PFSK-1 (cell line): ENCODE data around the gene DIS3.

Experiments
- FOXP2 ChIP-seq: optimal IDR thresholded peaks from 2 replicates; pipeline ENCODE3; 2011; ENCODE audit warnings: borderline replicate concordance, control low read depth, inconsistent platforms; ENCODE audit not compliant: insufficient read depth; ENCODE audit errors: extremely low read length, extremely low read depth
- POLR2AphosphoS5 ChIP-seq: IDR thresholded peaks from 2 replicates; pipeline ENCODE4 v1.6.1; 2012; ENCODE audit warnings: low read depth, mild to moderate bottlenecking, control low read depth, low read length, moderate library complexity
- SIN3A ChIP-seq: IDR thresholded peaks from 2 replicates; pipeline ENCODE4 v1.6.1; 2012; ENCODE audit warnings: mild to moderate bottlenecking, low read length, moderate library complexity, borderline replicate concordance; ENCODE audit not compliant: insufficient read depth
- TAF1 ChIP-seq: IDR thresholded peaks from 2 replicates; pipeline ENCODE4 v1.6.1; 2012; ENCODE audit warnings: low read length, control low read depth, borderline replicate concordance; ENCODE audit not compliant: insufficient read depth
- TF ChIP-seq, protein P1 (sequence below), 2 experiments: IDR thresholded peaks; 2 replicates each; pipeline versions ENCODE4 v1.6.1 to v1.8.0; 2011 to 2012; ENCODE audit warnings: low read depth in 2 of 2, low read length in 2 of 2, control low read depth in 1 of 2, inconsistent platforms in 1 of 2, mild to moderate bottlenecking in 1 of 2, moderate library complexity in 1 of 2; ENCODE audit not compliant: insufficient read depth in 1 of 2

Gene DIS3

DNA sequence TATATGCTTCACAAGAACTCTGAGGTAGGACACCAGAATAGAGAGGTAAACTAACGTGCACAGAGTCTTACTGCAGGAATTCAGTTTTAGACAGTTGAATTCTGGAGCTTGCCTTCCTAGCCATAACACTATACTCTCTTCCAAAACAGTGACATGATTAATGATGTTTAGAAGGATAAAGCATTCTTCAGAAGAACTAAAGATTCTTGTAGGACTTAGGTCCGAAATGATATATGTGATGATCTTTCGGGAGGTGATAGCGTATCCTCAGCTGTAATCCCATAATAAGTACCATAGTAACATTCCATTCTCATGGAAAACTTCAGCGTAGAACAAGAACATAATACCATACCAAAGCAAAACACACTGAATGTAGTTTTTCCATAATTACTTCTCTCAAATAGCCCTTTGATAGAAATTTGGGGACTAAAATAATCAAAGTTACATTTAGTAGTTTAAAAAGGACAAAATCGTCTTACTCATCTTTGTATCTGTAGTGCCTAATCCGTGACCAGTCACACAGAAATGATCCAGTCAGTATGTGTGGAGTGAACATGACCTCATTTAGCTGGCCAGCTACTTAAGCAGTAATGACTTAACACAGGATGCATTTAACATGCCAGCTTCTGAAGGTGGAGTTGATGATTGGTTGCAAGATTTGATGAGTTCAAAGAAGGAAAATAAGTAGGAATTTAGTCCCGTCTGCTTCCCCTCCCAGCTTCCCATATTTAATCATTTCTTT, 38.6 kb upstream of the DIS3 start:
- TF ChIP-seq, protein P1, sequence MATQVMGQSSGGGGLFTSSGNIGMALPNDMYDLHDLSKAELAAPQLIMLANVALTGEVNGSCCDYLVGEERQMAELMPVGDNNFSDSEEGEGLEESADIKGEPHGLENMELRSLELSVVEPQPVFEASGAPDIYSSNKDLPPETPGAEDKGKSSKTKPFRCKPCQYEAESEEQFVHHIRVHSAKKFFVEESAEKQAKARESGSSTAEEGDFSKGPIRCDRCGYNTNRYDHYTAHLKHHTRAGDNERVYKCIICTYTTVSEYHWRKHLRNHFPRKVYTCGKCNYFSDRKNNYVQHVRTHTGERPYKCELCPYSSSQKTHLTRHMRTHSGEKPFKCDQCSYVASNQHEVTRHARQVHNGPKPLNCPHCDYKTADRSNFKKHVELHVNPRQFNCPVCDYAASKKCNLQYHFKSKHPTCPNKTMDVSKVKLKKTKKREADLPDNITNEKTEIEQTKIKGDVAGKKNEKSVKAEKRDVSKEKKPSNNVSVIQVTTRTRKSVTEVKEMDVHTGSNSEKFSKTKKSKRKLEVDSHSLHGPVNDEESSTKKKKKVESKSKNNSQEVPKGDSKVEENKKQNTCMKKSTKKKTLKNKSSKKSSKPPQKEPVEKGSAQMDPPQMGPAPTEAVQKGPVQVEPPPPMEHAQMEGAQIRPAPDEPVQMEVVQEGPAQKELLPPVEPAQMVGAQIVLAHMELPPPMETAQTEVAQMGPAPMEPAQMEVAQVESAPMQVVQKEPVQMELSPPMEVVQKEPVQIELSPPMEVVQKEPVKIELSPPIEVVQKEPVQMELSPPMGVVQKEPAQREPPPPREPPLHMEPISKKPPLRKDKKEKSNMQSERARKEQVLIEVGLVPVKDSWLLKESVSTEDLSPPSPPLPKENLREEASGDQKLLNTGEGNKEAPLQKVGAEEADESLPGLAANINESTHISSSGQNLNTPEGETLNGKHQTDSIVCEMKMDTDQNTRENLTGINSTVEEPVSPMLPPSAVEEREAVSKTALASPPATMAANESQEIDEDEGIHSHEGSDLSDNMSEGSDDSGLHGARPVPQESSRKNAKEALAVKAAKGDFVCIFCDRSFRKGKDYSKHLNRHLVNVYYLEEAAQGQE (IDR thresholded peaks at IDR 0.05; ENCODE audit: insufficient read depth in 1 of 2, low read depth in 2 of 2, low read length in 2 of 2), result no peak
- no peak for TF ChIP-seq FOXP2
- TF ChIP-seq SIN3A, result no peak
- no peak for TF ChIP-seq POLR2AphosphoS5
- TF ChIP-seq TAF1, result no peak

DNA sequence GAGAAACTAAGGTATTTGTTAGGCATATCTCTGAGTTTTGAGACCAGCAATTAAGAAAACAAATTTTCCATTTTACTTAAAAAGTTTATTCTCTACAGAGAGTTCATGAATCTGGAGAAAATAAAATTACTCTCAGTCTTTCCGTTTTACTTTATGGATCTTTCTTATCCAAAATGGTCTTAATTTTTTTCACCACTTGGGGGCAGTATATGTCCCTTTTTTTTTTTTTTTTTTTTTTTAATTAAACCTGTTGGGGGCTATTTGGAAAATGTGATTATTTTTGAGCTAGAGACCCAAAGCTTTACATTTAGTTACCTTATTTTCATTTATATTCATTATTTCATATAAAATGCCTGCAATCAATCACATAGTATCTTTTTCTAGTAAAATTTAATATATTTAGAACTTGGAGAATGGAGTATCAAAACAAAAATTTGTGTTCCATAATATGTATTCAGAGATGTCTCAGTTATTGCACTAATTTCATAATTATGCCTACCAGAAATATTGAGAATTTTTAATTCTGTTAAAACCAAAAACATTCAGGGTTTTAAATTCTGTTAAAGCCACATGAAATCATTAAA, 27.3 kb upstream of the DIS3 start:
- no peak for TF ChIP-seq POLR2AphosphoS5
- TF ChIP-seq, protein P1 (IDR thresholded peaks at IDR 0.05; ENCODE audit: insufficient read depth in 1 of 2, low read depth in 2 of 2, low read length in 2 of 2), result no peak
- no peak for TF ChIP-seq FOXP2
- no peak for TF ChIP-seq TAF1
- TF ChIP-seq SIN3A, result no peak

DNA sequence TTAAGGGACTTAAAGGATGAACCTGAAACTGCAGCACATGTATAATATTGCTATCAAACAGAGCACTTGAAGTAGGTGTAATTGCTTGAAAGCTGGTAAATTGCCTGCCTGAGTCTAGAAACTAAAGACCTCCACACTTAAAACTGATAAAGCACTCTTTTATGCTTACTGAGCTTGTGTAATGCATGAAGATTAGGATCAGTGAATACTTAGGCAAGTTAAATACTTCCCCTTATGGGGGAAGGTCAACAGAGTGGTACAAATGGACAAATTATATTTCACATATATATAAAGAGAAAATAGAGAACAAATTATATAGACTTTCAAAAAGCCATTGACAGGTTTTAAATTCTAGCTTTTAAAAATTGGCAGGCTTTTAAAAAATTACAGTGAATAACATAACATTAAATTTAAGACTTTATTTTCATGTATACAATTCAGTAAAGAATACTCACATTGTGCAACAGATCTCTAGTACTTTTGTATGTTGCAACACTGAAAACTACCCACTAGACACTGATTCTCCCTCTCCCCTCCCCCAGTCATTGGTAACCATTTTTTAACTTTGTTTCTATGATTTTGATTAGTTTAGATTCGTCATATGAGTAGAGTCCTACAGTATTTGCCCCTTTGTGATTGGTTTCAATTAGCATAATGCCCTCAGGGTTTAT, 24.1 kb upstream of the DIS3 start:
- TF ChIP-seq, protein P1 (IDR thresholded peaks at IDR 0.05; ENCODE audit: insufficient read depth in 1 of 2, low read depth in 2 of 2, low read length in 2 of 2), result no peak
- TF ChIP-seq SIN3A (no peak), POLR2AphosphoS5 (no peak), FOXP2 (no peak)

GRCh38 chr13:72804301-72804700, 22.6 kb upstream of the DIS3 start:
- TF ChIP-seq POLR2AphosphoS5, result no peak
- TF ChIP-seq SIN3A, result no peak
- no peak for TF ChIP-seq TAF1
- TF ChIP-seq, protein P1 (IDR thresholded peaks at IDR 0.05; ENCODE audit: insufficient read depth in 1 of 2, low read depth in 2 of 2, low read length in 2 of 2), result no peak
- TF ChIP-seq FOXP2, result no peak
